ENCODE data around the gene TLL1.

GRCh38 chr4:165964591-165964990, 91.6 kb downstream of the TLL1 start:
- TF ChIP-seq, protein P1, sequence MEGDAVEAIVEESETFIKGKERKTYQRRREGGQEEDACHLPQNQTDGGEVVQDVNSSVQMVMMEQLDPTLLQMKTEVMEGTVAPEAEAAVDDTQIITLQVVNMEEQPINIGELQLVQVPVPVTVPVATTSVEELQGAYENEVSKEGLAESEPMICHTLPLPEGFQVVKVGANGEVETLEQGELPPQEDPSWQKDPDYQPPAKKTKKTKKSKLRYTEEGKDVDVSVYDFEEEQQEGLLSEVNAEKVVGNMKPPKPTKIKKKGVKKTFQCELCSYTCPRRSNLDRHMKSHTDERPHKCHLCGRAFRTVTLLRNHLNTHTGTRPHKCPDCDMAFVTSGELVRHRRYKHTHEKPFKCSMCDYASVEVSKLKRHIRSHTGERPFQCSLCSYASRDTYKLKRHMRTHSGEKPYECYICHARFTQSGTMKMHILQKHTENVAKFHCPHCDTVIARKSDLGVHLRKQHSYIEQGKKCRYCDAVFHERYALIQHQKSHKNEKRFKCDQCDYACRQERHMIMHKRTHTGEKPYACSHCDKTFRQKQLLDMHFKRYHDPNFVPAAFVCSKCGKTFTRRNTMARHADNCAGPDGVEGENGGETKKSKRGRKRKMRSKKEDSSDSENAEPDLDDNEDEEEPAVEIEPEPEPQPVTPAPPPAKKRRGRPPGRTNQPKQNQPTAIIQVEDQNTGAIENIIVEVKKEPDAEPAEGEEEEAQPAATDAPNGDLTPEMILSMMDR (conservative IDR thresholded peaks at IDR 0.05; ENCODE audit: low read depth, low read length): no peak
- TF ChIP-seq EZH2 (IDR thresholded peaks at IDR 0.05; ENCODE audit: borderline replicate concordance, low read depth, low read length, poor library complexity, severe bottlenecking): no peak
